Activated naive CD8-positive, alpha-beta T cell (primary cell): ENCODE results near the gene CDX1.

Experiments used
- H3K27ac Mint-ChIP-seq: one replicate; pipeline ENCODE4 v1.8.0; 2021; ENCODE audit warnings: mixed read lengths
- H3K27me3 Mint-ChIP-seq: one replicate; pipeline ENCODE4 v1.8.0; 2021; ENCODE audit warnings: mixed read lengths
- H3K36me3 Mint-ChIP-seq: one replicate; pipeline ENCODE4 v1.8.0; 2021; ENCODE audit warnings: mixed read lengths
- H3K4me1 Mint-ChIP-seq: one replicate; pipeline ENCODE4 v1.8.0; 2021; ENCODE audit warnings: low read depth, mixed read lengths
- H3K4me3 Mint-ChIP-seq: one replicate; pipeline ENCODE4 v1.8.0; 2021; ENCODE audit warnings: mild to moderate bottlenecking, mixed read lengths
- H3K9me3 Mint-ChIP-seq: one replicate; pipeline ENCODE4 v1.8.0; 2021; ENCODE audit warnings: low read depth, mixed read lengths

The CDX1 gene

GRCh38 chr5:150137997-150138396 is 28.6 kb upstream of the CDX1 start:
- H3K27me3 Mint-ChIP-seq: no peaks in the 10 kb centered on the region
- H3K9me3 Mint-ChIP-seq: no peaks in the 10 kb centered on the region
- no peak overlapping the region for H3K27ac Mint-ChIP-seq
- H3K4me1 Mint-ChIP-seq: no peaks in the 10 kb centered on the region
- no peaks in the 10 kb centered on the region for H3K36me3 Mint-ChIP-seq
- no peak overlapping the region for H3K4me3 Mint-ChIP-seq

- H3K27ac Mint-ChIP-seq: no peak overlapping the region
- no peaks in the 10 kb centered on the region for H3K36me3 Mint-ChIP-seq
- H3K27me3 Mint-ChIP-seq: no peaks in the 10 kb centered on the region
- no peaks in the 10 kb centered on the region for H3K4me1 Mint-ChIP-seq
- no peaks in the 10 kb centered on the region for H3K9me3 Mint-ChIP-seq
- no peak overlapping the region for H3K4me3 Mint-ChIP-seq
Observed at GRCh38 chr5:150138551-150139265, 27.9 kb upstream of the CDX1 start.

GRCh38 chr5:150139334-150139733 is 27.2 kb upstream of the CDX1 start:
- no peak overlapping the region for H3K4me3 Mint-ChIP-seq
- H3K4me1 Mint-ChIP-seq: no peaks in the 10 kb centered on the region
- no peaks in the 10 kb centered on the region for H3K36me3 Mint-ChIP-seq
- no peaks in the 10 kb centered on the region for H3K27me3 Mint-ChIP-seq
- no peaks in the 10 kb centered on the region for H3K9me3 Mint-ChIP-seq
- H3K27ac Mint-ChIP-seq: no peak overlapping the region

- Mint-ChIP-seq H3K9me3 (no peaks in the 10 kb centered on the region), H3K27me3 (no peaks in the 10 kb centered on the region), H3K36me3 (no peaks in the 10 kb centered on the region), H3K27ac (no peak overlapping the region), H3K4me3 (no peak overlapping the region), H3K4me1 (no peaks in the 10 kb centered on the region)
Observed at GRCh38 chr5:150140830-150141229, 25.7 kb upstream of the CDX1 start.

GRCh38 chr5:150141544-150142184 is 24.9 kb upstream of the CDX1 start:
- Mint-ChIP-seq H3K36me3 (no peaks in the 10 kb centered on the region), H3K9me3 (no peaks in the 10 kb centered on the region), H3K4me1 (no peaks in the 10 kb centered on the region), H3K4me3 (no peak overlapping the region), H3K27ac (no peak overlapping the region), H3K27me3 (no peaks in the 10 kb centered on the region)

GRCh38 chr5:150142185-150142958 is 24.2 kb upstream of the CDX1 start:
- Mint-ChIP-seq H3K36me3 (no peaks in the 10 kb centered on the region), H3K27me3 (no peaks in the 10 kb centered on the region), H3K4me3 (no peak overlapping the region), H3K4me1 (no peaks in the 10 kb centered on the region), H3K9me3 (no peaks in the 10 kb centered on the region), H3K27ac (no peak overlapping the region)

- Mint-ChIP-seq H3K4me3 (no peak overlapping the region), H3K27ac (no peak overlapping the region), H3K4me1 (no peaks in the 10 kb centered on the region), H3K9me3 (no peaks in the 10 kb centered on the region), H3K36me3 (no peaks in the 10 kb centered on the region), H3K27me3 (no peaks in the 10 kb centered on the region)
Observed at GRCh38 chr5:150142959-150143349, 23.6 kb upstream of the CDX1 start.

- no peaks in the 10 kb centered on the region for H3K36me3 Mint-ChIP-seq
- H3K27ac Mint-ChIP-seq: no peak overlapping the region
- H3K27me3 Mint-ChIP-seq: no peaks in the 10 kb centered on the region
- H3K4me1 Mint-ChIP-seq: no peaks in the 10 kb centered on the region
- H3K9me3 Mint-ChIP-seq: no peaks in the 10 kb centered on the region
- no peak overlapping the region for H3K4me3 Mint-ChIP-seq
Observed at GRCh38 chr5:150143350-150144245, 23.0 kb upstream of the CDX1 start.

- Mint-ChIP-seq H3K27me3 (no peaks in the 10 kb centered on the region), H3K4me3 (no peak overlapping the region), H3K9me3 (no peaks in the 10 kb centered on the region), H3K27ac (no peak overlapping the region), H3K36me3 (no peaks in the 10 kb centered on the region), H3K4me1 (no peaks in the 10 kb centered on the region)
Observed at GRCh38 chr5:150144246-150144801, 22.3 kb upstream of the CDX1 start.

GRCh38 chr5:150144879-150145278 is 21.7 kb upstream of the CDX1 start:
- no peaks in the 10 kb centered on the region for H3K36me3 Mint-ChIP-seq
- H3K9me3 Mint-ChIP-seq: no peaks in the 10 kb centered on the region
- no peaks in the 10 kb centered on the region for H3K27me3 Mint-ChIP-seq
- H3K4me3 Mint-ChIP-seq: no peak overlapping the region
- H3K27ac Mint-ChIP-seq: no peak overlapping the region
- H3K4me1 Mint-ChIP-seq: no peaks in the 10 kb centered on the region

GRCh38 chr5:150146235-150146634 is 20.3 kb upstream of the CDX1 start:
- Mint-ChIP-seq H3K27ac (no peak overlapping the region), H3K4me1 (no peaks in the 10 kb centered on the region), H3K4me3 (no peak overlapping the region), H3K27me3 (no peaks in the 10 kb centered on the region), H3K9me3 (no peaks in the 10 kb centered on the region), H3K36me3 (no peaks in the 10 kb centered on the region)

- Mint-ChIP-seq H3K4me3 (no peak overlapping the region), H3K36me3 (no peaks in the 10 kb centered on the region), H3K27me3 (no peaks in the 10 kb centered on the region), H3K4me1 (no peaks in the 10 kb centered on the region), H3K27ac (no peak overlapping the region), H3K9me3 (no peaks in the 10 kb centered on the region)
Observed at GRCh38 chr5:150146862-150147601, 19.5 kb upstream of the CDX1 start.

- Mint-ChIP-seq H3K36me3 (no peaks in the 10 kb centered on the region), H3K27ac (no peak overlapping the region), H3K4me1 (no peaks in the 10 kb centered on the region), H3K27me3 (no peaks in the 10 kb centered on the region), H3K4me3 (no peak overlapping the region), H3K9me3 (no peaks in the 10 kb centered on the region)
Observed at GRCh38 chr5:150147670-150148069, 18.9 kb upstream of the CDX1 start.
